Spleen (tissue), 7 donors: ENCODE measurements around the gene ENKD1.

Source experiments
- CTCF ChIP-seq, 11 experiments: fragments of 200-600 bp in 7 of 11; fragments of 450-650 bp in 4 of 11; sonication (generic) in 4 of 11; IDR thresholded peaks in 8 of 11; conservative IDR thresholded peaks in 3 of 11; 1 replicate in 7 of 11; 2 replicates in 4 of 11; pipeline versions ENCODE4 v1.4.0 to v1.8.0; 2016 to 2021; ENCODE audit warnings: antibody characterized with exemption in 11 of 11, inconsistent platforms in 4 of 11, mild to moderate bottlenecking in 1 of 11
- POLR2AphosphoS5 ChIP-seq, 3 donors: sonication (generic); formaldehyde crosslinking; IDR thresholded peaks; one replicate each; pipeline ENCODE4 v1.5.1; 2017; ENCODE audit warnings: antibody characterized with exemption in 3 of 3
- donor health status: DM: no; HTN: no; CAD: no; lungs with moderate emphysema.
- donor health status: DM: no; HTN: no; CAD: no.
- donor health status: DM: no; HTN: no; CAD: no.

DNA sequence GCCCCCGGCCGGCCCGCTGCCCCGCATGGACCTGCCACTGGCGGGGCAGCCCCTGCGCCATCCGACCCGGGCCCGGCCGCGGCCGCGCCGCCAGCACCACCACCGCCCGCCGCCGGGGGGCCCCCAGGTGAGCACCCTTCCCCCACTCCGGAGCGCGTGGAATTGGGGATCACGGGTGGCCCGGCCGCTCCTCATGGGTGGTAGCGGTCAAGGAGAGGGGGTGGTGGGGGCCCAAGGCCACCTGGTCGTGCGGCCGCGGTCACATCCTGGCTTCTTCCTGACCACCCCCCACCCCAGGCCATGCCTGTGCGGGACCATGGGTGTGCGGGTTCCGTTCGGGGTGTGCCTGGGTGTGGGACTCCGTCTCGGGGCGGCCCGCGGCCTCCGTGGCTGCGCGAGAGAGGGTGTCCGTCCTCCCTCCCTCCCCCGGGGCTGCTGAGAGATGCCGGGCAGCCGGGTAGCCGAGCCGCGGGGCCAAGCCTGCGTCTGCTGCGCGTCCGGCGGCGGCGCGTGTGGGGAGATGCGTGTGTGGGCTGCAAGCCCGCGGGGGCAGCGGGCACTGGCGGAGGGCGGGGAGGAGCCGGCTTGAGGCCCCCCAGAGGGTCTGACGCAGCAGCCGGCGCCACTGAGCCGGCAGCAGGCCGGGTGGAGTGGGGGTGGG lies 13.3 kb downstream of the ENKD1 start:
- no peak for TF ChIP-seq CTCF (IDR thresholded peaks at IDR 0.05 in 8 of 11, conservative IDR thresholded peaks at IDR 0.05 in 3 of 11)
- TF ChIP-seq POLR2AphosphoS5 (IDR thresholded peaks at IDR 0.05): peak in 1 of 3 donors; percentile 40
